Neural cell (in vitro differentiated cells): ENCODE measurements around the gene EHD1. TPM values are rescaled to one million over a fixed set of nuclear protein-coding genes. Genes with fewer than 3 reads are reported as not detected.

ENCODE experiments used
- H2AFZ ChIP-seq: fragments of 200-600, 300-800 bp; sonication (generic), shearing (Covaris generic); 2 replicates; pipeline ENCODE4 v1.6.0; 2014; ENCODE audit warnings: low read depth, mild to moderate bottlenecking, antibody characterized with exemption, low read length, moderate library complexity
- H3F3A ChIP-seq: fragments of 200-600 bp; shearing (Covaris generic); 2 replicates; pipeline ENCODE4 v1.6.1; 2016; ENCODE audit warnings: mild to moderate bottlenecking, moderate library complexity, mixed read lengths, antibody characterized with exemption, low read length; ENCODE audit not compliant: insufficient read depth, poor library complexity, severe bottlenecking
- H3K27ac ChIP-seq: fragments of 200-600, 300-800 bp; sonication (generic), shearing (Covaris generic); 2 replicates; pipeline ENCODE4 v1.5.1; 2014; ENCODE audit warnings: mild to moderate bottlenecking, low read length, moderate library complexity
- H3K27me3 ChIP-seq: fragments of 300-800, 200-600 bp; sonication (generic), shearing (Covaris generic); 2 replicates; pipeline ENCODE4 v1.6.0; 2014; ENCODE audit warnings: mild to moderate bottlenecking, low read depth, low read length, moderate library complexity; ENCODE audit not compliant: insufficient read depth
- H3K36me3 ChIP-seq: fragments of 300-800, 200-600 bp; sonication (generic), shearing (Covaris generic); 2 replicates; pipeline ENCODE4 v1.5.1; 2014; ENCODE audit warnings: mild to moderate bottlenecking, antibody characterized with exemption, low read length, moderate library complexity; ENCODE audit not compliant: insufficient read depth
- H3K4me2 ChIP-seq: fragments of 300-800, 200-600 bp; sonication (generic), shearing (Covaris generic); 2 replicates; pipeline ENCODE4 v1.6.0; 2014; ENCODE audit warnings: mild to moderate bottlenecking, low read length
- H3K4me3 ChIP-seq: fragments of 300-800, 200-600 bp; sonication (generic), shearing (Covaris generic); 2 replicates; pipeline ENCODE4 v1.5.1; 2014; ENCODE audit warnings: mild to moderate bottlenecking, low read length, moderate library complexity
- H3K79me2 ChIP-seq: fragments of 200-600 bp; shearing (Covaris generic); replicated peaks from 2 replicates; pipeline ENCODE4 v1.6.0; 2014; ENCODE audit warnings: mild to moderate bottlenecking, low read length, moderate library complexity; ENCODE audit not compliant: insufficient read depth
- H3K9ac ChIP-seq: fragments of 300-800, 200-600 bp; sonication (generic), shearing (Covaris generic); 2 replicates; pipeline ENCODE4 v1.6.1; 2016; ENCODE audit warnings: mild to moderate bottlenecking, low read length, mixed read lengths
- H3K9me2 ChIP-seq: fragments of 200-600 bp; shearing (Covaris generic); 2 replicates; pipeline ENCODE4 v1.6.1; 2016; ENCODE audit warnings: mild to moderate bottlenecking, low read length, mixed read lengths; ENCODE audit not compliant: insufficient read depth
- H3K9me3 ChIP-seq: fragments of 200-600, 300-800 bp; sonication (generic), shearing (Covaris generic); 2 replicates; pipeline ENCODE4 v1.6.1; 2016; ENCODE audit warnings: mild to moderate bottlenecking, mixed run types, low read length, moderate library complexity, mixed read lengths
- H4K20me1 ChIP-seq: fragments of 200-600 bp; shearing (Covaris generic); 2 replicates; pipeline ENCODE4 v1.6.1; 2016; ENCODE audit warnings: mild to moderate bottlenecking, mixed run types; ENCODE audit not compliant: insufficient read depth
- EZH2 ChIP-seq: fragments of 200-600, 300-800 bp; shearing (Covaris generic), sonication (generic); IDR thresholded peaks from 2 replicates; pipeline ENCODE4 v1.6.1; 2014; ENCODE audit warnings: antibody characterized with exemption, low read length, borderline replicate concordance, mild to moderate bottlenecking; ENCODE audit not compliant: insufficient read depth, poor library complexity, severe bottlenecking
- MXI1 ChIP-seq: fragments of 450-650 bp; conservative IDR thresholded peaks from 2 replicates; pipeline ENCODE4 v1.6.1; 2014; ENCODE audit warnings: antibody characterized with exemption, mild to moderate bottlenecking; ENCODE audit not compliant: poor library complexity, severe bottlenecking
- POLR2AphosphoS5 ChIP-seq: IDR thresholded peaks from 2 replicates; pipeline ENCODE4 v1.6.1; 2012
- RAD21 ChIP-seq: fragments of 450-650 bp; conservative IDR thresholded peaks from 2 replicates; pipeline ENCODE4 v1.6.1; 2014; ENCODE audit warnings: antibody characterized with exemption, mild to moderate bottlenecking, moderate library complexity
- REST ChIP-seq: IDR thresholded peaks from 2 replicates; pipeline ENCODE4 v1.6.1; 2012; ENCODE audit warnings: borderline replicate concordance
- SMC3 ChIP-seq: fragments of 450-650 bp; conservative IDR thresholded peaks from 2 replicates; pipeline ENCODE4 v1.6.1; 2014; ENCODE audit warnings: antibody characterized with exemption, mild to moderate bottlenecking, moderate library complexity; ENCODE audit not compliant: poor library complexity
- TAF1 ChIP-seq: IDR thresholded peaks from 2 replicates; pipeline ENCODE4 v1.6.1; 2012; ENCODE audit warnings: low read depth
- polyA plus RNA-seq: library from polyadenylated mRNA; depleted of rRNA; stranded (reverse); fragments of >200 nt; gene quantifications from 2 replicates; pipeline ENCODE4 v1.2.3, GENCODE V29; 2014
- TF ChIP-seq, protein P1 (sequence below): fragments of 450-650 bp; IDR thresholded peaks from 2 replicates; pipeline ENCODE4 v1.5.1; 2014; ENCODE audit warnings: antibody characterized with exemption, mild to moderate bottlenecking, moderate library complexity; ENCODE audit not compliant: poor library complexity, severe bottlenecking

Gene EHD1
- polyA plus RNA-seq, 1 donor from 2014 or later = 26.4 TPM

GRCh38 chr11:64878223-64878493 lies 263 bp downstream of the EHD1 start:
- Histone ChIP-seq H3K9me2 (no peaks in the 10 kb centered on the region), H3K4me3 (peak overlapping the region; percentile 81), H3K36me3 (no peaks in the 10 kb centered on the region), H2AFZ (peak overlapping the region; percentile 10), H3K4me2 (peak overlapping the region; percentile 62), H3K9ac (peak overlapping the region; percentile 78), H3K27ac (peak overlapping the region; percentile 74), H3K79me2 (peaks cover 30% of the 10 kb centered on the region), H3F3A (no peaks in the 10 kb centered on the region), H3K9me3 (no peaks in the 10 kb centered on the region), H4K20me1 (no peaks in the 10 kb centered on the region), H3K27me3 (no peaks in the 10 kb centered on the region)
- TF ChIP-seq REST (peak; percentile 44), EZH2 (no peak), TAF1 (no peak), MXI1 (no peak), SMC3 (no peak), RAD21 (no peak)
- TF ChIP-seq, protein P1, sequence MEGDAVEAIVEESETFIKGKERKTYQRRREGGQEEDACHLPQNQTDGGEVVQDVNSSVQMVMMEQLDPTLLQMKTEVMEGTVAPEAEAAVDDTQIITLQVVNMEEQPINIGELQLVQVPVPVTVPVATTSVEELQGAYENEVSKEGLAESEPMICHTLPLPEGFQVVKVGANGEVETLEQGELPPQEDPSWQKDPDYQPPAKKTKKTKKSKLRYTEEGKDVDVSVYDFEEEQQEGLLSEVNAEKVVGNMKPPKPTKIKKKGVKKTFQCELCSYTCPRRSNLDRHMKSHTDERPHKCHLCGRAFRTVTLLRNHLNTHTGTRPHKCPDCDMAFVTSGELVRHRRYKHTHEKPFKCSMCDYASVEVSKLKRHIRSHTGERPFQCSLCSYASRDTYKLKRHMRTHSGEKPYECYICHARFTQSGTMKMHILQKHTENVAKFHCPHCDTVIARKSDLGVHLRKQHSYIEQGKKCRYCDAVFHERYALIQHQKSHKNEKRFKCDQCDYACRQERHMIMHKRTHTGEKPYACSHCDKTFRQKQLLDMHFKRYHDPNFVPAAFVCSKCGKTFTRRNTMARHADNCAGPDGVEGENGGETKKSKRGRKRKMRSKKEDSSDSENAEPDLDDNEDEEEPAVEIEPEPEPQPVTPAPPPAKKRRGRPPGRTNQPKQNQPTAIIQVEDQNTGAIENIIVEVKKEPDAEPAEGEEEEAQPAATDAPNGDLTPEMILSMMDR = no peak

DNA sequence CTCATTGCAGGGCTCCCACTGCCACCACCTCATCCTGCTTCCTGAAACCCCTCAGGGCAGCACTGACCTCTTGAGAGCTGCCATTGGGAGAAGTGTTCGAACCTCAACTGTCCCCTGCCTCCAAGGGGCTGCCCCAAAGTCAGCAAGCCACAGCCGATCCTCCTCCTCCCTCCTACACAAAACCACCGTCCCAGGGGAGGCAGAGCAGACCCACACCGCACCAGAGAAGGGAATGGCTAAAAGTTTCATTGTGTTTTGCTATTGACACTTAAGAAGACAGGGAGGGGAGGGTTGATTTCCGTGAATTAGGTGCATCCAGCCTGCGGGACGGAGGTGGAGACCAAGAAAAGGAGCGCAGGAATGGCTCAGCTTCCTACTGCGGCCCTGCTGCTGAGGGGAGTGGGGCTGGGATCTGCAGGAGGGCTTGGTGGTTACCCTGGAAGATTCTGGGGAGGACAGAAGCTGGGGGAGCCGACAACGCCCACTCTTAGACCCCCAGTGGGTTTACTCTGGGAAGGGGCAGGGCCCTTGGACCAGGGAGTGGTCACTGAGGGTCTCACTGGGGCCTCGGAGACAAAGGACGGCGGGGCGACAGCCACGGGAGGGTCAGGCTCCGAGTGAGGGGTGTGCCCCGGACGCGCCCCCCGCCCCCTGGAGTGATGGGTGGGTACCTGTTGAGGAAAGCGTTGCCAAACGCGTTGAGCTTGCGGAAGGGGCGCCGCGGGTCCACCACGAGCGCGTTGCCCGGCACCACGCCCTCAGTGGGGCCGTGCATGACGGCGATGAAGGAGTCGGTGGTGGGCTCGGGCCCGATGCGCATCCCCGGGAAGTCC lies 815 bp downstream of the EHD1 start:
- peak overlapping the region; percentile 10 for H2AFZ ChIP-seq
- no peaks in the 10 kb centered on the region for H3K9me3 ChIP-seq
- TF ChIP-seq MXI1 (peak; percentile 83), REST (no peak), POLR2AphosphoS5 (no peak)
- H3K9me2 ChIP-seq = no peaks in the 10 kb centered on the region
- H3K79me2 ChIP-seq = peaks cover 33% of the 10 kb centered on the region
- peak overlapping the region; percentile 62 for H3K4me2 ChIP-seq
- no peaks in the 10 kb centered on the region for H3K36me3 ChIP-seq
- no peaks in the 10 kb centered on the region for H3F3A ChIP-seq
- H4K20me1 ChIP-seq = no peaks in the 10 kb centered on the region
- H3K27me3 ChIP-seq = no peaks in the 10 kb centered on the region
- peak overlapping the region; percentile 74 for H3K27ac ChIP-seq
- peak overlapping the region; percentile 81 for H3K4me3 ChIP-seq
- H3K9ac ChIP-seq = peak overlapping the region; percentile 78
